Liver (tissue), 3 donors: ENCODE data around the gene GLIS1.

ENCODE experiments used
- EGR1 ChIP-seq, 2 donors: IDR thresholded peaks; 2 replicates each; pipeline ENCODE4 v1.6.1; 2016 to 2018; ENCODE audit warnings: antibody characterized with exemption in 2 of 2, low read depth in 2 of 2
- FOXA1 ChIP-seq: IDR thresholded peaks from 2 replicates; pipeline ENCODE4 v1.6.1; 2016; ENCODE audit warnings: antibody characterized with exemption
- GABPA ChIP-seq, 2 donors: IDR thresholded peaks in 1 of 2; conservative IDR thresholded peaks in 1 of 2; 2 replicates each; pipeline ENCODE4 v1.6.1; 2016; ENCODE audit warnings: antibody characterized with exemption in 2 of 2, mild to moderate bottlenecking in 1 of 2, moderate library complexity in 1 of 2
- HNF4A ChIP-seq, 2 donors: conservative IDR thresholded peaks; 2 replicates each; pipeline ENCODE4 v1.6.1; 2016; ENCODE audit warnings: antibody characterized with exemption in 2 of 2, mild to moderate bottlenecking in 2 of 2
- HNF4G ChIP-seq: IDR thresholded peaks from 2 replicates; pipeline ENCODE4 v1.6.1; 2016; ENCODE audit warnings: antibody characterized with exemption
- JUND ChIP-seq, 2 donors: IDR thresholded peaks; 2 replicates each; pipeline ENCODE4 v1.6.1; 2016; ENCODE audit warnings: antibody characterized with exemption in 2 of 2
- RXRA ChIP-seq, 2 donors: IDR thresholded peaks; 2 replicates each; pipeline ENCODE4 v1.6.1; 2017 to 2018; ENCODE audit warnings: antibody characterized with exemption in 2 of 2, mild to moderate bottlenecking in 1 of 2
- TAF1 ChIP-seq: conservative IDR thresholded peaks from 2 replicates; pipeline ENCODE4 v1.6.1; 2016; ENCODE audit warnings: antibody characterized with exemption, mild to moderate bottlenecking
- YY1 ChIP-seq: IDR thresholded peaks from 2 replicates; pipeline ENCODE4 v1.6.1; 2016; ENCODE audit warnings: antibody characterized with exemption, mild to moderate bottlenecking
- TF ChIP-seq, protein P1 (sequence below): fragments of 150-350 bp; IDR thresholded peaks from 2 replicates; pipeline ENCODE4 v1.5.1; 2017; ENCODE audit warnings: improper control_type of control experiment, low read depth, low read length; ENCODE audit not compliant: missing input control
- TF ChIP-seq, protein P2 (sequence below): IDR thresholded peaks from 2 replicates; pipeline ENCODE4 v1.6.1; 2016; ENCODE audit warnings: antibody characterized with exemption, mild to moderate bottlenecking
- TF ChIP-seq, protein P3 (sequence below): IDR thresholded peaks from 2 replicates; pipeline ENCODE4 v1.6.1; 2016; ENCODE audit warnings: antibody characterized with exemption
- TF ChIP-seq, protein P4 (sequence below): IDR thresholded peaks from 2 replicates; pipeline ENCODE4 v1.6.1; 2016; ENCODE audit warnings: antibody characterized with exemption
- TF ChIP-seq, protein P5 (sequence below): IDR thresholded peaks from 2 replicates; pipeline ENCODE4 v1.6.1; 2016; ENCODE audit warnings: antibody characterized with exemption
- donor health status: healthy.
- donor health status: healthy.

DNA sequence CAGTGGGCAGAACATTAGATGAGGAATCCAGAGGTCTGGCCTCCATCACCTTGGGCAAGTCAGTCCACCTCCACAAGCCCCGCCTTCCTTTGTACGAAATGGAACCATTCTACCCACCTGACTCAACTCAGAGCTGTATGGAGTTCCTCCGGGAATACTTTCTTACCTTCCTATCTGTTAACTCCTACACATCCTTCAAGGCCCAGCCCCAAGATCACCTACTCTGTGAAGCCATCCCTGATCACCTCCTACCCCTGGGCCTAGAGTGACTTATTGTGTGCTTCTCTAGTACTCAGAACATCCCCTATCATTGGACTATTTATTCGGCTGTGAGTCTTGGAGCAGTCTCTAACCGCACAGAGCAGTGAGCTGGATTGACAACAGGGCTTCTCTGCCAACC, 66.7 kb downstream of the GLIS1 start:
- TF ChIP-seq, protein P1, sequence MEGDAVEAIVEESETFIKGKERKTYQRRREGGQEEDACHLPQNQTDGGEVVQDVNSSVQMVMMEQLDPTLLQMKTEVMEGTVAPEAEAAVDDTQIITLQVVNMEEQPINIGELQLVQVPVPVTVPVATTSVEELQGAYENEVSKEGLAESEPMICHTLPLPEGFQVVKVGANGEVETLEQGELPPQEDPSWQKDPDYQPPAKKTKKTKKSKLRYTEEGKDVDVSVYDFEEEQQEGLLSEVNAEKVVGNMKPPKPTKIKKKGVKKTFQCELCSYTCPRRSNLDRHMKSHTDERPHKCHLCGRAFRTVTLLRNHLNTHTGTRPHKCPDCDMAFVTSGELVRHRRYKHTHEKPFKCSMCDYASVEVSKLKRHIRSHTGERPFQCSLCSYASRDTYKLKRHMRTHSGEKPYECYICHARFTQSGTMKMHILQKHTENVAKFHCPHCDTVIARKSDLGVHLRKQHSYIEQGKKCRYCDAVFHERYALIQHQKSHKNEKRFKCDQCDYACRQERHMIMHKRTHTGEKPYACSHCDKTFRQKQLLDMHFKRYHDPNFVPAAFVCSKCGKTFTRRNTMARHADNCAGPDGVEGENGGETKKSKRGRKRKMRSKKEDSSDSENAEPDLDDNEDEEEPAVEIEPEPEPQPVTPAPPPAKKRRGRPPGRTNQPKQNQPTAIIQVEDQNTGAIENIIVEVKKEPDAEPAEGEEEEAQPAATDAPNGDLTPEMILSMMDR: no peak
- TF ChIP-seq, protein P2, sequence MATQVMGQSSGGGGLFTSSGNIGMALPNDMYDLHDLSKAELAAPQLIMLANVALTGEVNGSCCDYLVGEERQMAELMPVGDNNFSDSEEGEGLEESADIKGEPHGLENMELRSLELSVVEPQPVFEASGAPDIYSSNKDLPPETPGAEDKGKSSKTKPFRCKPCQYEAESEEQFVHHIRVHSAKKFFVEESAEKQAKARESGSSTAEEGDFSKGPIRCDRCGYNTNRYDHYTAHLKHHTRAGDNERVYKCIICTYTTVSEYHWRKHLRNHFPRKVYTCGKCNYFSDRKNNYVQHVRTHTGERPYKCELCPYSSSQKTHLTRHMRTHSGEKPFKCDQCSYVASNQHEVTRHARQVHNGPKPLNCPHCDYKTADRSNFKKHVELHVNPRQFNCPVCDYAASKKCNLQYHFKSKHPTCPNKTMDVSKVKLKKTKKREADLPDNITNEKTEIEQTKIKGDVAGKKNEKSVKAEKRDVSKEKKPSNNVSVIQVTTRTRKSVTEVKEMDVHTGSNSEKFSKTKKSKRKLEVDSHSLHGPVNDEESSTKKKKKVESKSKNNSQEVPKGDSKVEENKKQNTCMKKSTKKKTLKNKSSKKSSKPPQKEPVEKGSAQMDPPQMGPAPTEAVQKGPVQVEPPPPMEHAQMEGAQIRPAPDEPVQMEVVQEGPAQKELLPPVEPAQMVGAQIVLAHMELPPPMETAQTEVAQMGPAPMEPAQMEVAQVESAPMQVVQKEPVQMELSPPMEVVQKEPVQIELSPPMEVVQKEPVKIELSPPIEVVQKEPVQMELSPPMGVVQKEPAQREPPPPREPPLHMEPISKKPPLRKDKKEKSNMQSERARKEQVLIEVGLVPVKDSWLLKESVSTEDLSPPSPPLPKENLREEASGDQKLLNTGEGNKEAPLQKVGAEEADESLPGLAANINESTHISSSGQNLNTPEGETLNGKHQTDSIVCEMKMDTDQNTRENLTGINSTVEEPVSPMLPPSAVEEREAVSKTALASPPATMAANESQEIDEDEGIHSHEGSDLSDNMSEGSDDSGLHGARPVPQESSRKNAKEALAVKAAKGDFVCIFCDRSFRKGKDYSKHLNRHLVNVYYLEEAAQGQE: no peak
- TF ChIP-seq HNF4A (conservative IDR thresholded peaks at IDR 0.05) (no peak), TAF1 (no peak), JUND (IDR thresholded peaks at IDR 0.05) (no peak), RXRA (IDR thresholded peaks at IDR 0.05) (no peak), YY1 (no peak), FOXA1 (no peak), HNF4G (no peak), GABPA (IDR thresholded peaks at IDR 0.05 in 1 of 2, conservative IDR thresholded peaks at IDR 0.05 in 1 of 2) (no peak), EGR1 (IDR thresholded peaks at IDR 0.05; ENCODE audit: low read depth in 2 of 2) (no peak)
- TF ChIP-seq, protein P3, sequence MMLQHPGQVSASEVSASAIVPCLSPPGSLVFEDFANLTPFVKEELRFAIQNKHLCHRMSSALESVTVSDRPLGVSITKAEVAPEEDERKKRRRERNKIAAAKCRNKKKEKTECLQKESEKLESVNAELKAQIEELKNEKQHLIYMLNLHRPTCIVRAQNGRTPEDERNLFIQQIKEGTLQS: no peak
- TF ChIP-seq, protein P4, sequence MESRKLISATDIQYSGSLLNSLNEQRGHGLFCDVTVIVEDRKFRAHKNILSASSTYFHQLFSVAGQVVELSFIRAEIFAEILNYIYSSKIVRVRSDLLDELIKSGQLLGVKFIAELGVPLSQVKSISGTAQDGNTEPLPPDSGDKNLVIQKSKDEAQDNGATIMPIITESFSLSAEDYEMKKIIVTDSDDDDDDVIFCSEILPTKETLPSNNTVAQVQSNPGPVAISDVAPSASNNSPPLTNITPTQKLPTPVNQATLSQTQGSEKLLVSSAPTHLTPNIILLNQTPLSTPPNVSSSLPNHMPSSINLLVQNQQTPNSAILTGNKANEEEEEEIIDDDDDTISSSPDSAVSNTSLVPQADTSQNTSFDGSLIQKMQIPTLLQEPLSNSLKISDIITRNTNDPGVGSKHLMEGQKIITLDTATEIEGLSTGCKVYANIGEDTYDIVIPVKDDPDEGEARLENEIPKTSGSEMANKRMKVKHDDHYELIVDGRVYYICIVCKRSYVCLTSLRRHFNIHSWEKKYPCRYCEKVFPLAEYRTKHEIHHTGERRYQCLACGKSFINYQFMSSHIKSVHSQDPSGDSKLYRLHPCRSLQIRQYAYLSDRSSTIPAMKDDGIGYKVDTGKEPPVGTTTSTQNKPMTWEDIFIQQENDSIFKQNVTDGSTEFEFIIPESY: no peak
- TF ChIP-seq, protein P5, sequence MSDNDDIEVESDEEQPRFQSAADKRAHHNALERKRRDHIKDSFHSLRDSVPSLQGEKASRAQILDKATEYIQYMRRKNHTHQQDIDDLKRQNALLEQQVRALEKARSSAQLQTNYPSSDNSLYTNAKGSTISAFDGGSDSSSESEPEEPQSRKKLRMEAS: no peak
